Measurements from ENCODE around the gene ADAMTS7. TPM values are rescaled to one million over a fixed set of nuclear protein-coding genes. Genes with fewer than 3 reads are reported as not detected.

Gene ADAMTS7
- total and polyA plus RNA-seq, 4 experiments from 2014 or later = not detected

Other genes with a start within 250 kb of the ADAMTS7 start
- 1 to 10 TPM; 1.3 to 1.6 TPM for gene CHRNA5, start 245.9 kb downstream of the ADAMTS7 start, total RNA-seq
- gene CHRNA5, start 245.9 kb downstream of the ADAMTS7 start, polyA plus RNA-seq = under 1 TPM; 0.07 to 0.76 TPM
- gene CHRNA3, start 190.5 kb downstream of the ADAMTS7 start, total RNA-seq = not detected
- gene CHRNA3, start 190.5 kb downstream of the ADAMTS7 start, polyA plus RNA-seq = not detected
- gene CHRNB4, start 170.3 kb downstream of the ADAMTS7 start, total RNA-seq = not detected
- gene CHRNB4, start 170.3 kb downstream of the ADAMTS7 start, polyA plus RNA-seq = not detected
- 100 to 1,000 TPM; 260 to 263 TPM for gene MORF4L1, start 61.4 kb upstream of the ADAMTS7 start, total RNA-seq
- 100 to 1,000 TPM; 284 to 395 TPM for gene MORF4L1, start 61.4 kb upstream of the ADAMTS7 start, polyA plus RNA-seq
- gene CTSH, start 133.6 kb upstream of the ADAMTS7 start, total RNA-seq = 10 to 100 TPM; 32.8 to 35.6 TPM
- 100 to 1,000 TPM; 150 to 152 TPM for gene CTSH, start 133.6 kb upstream of the ADAMTS7 start, polyA plus RNA-seq